H9 (cell line): ENCODE results near the gene OR52W1. TPM values are rescaled to one million over a fixed set of nuclear protein-coding genes. Genes with fewer than 3 reads are reported as not detected.

Experiments used
- DNase-seq: peaks from one replicate; pipeline ENCODE4 v3.0.0-alpha.2; 2017
- H2AFZ ChIP-seq: one replicate; pipeline ENCODE4 v1.6.1; 2013; ENCODE audit warnings: mild to moderate bottlenecking, low read length, control low read depth, moderate library complexity
- H2AK5ac ChIP-seq: 2 replicates; pipeline ENCODE4 v1.6.1; 2013; ENCODE audit warnings: low read length, control low read depth, mixed read lengths; ENCODE audit not compliant: insufficient read length
- H2BK120ac ChIP-seq: one replicate; pipeline ENCODE4 v1.6.1; 2013; ENCODE audit warnings: low read depth, mild to moderate bottlenecking, low read length, control low read depth, inconsistent platforms; ENCODE audit not compliant: poor library complexity, severe bottlenecking
- H2BK12ac ChIP-seq: 2 replicates; pipeline ENCODE4 v1.6.1; 2013; ENCODE audit warnings: low read length, control low read depth, mixed read lengths, low read depth; ENCODE audit not compliant: insufficient read length
- H2BK15ac ChIP-seq: 2 replicates; pipeline ENCODE4 v1.6.1; 2013; ENCODE audit warnings: low read depth, low read length, control low read depth
- H2BK20ac ChIP-seq: one replicate; pipeline ENCODE4 v1.6.1; 2013; ENCODE audit warnings: low read depth, mild to moderate bottlenecking, low read length, control low read depth, inconsistent platforms; ENCODE audit not compliant: poor library complexity, severe bottlenecking
- H2BK5ac ChIP-seq: 2 replicates; pipeline ENCODE4 v1.6.1; 2013; ENCODE audit warnings: low read length, control low read depth, mixed read lengths; ENCODE audit not compliant: insufficient read length
- H3K14ac ChIP-seq: 2 replicates; pipeline ENCODE4 v1.6.1; 2013; ENCODE audit warnings: low read length, control low read depth; ENCODE audit not compliant: insufficient read depth
- H3K18ac ChIP-seq: 2 replicates; pipeline ENCODE4 v1.6.1; 2013; ENCODE audit warnings: low read depth, mild to moderate bottlenecking, mixed read lengths, low read length, control low read depth; ENCODE audit not compliant: insufficient read length
- H3K23ac ChIP-seq: 2 replicates; pipeline ENCODE4 v1.6.1; 2013; ENCODE audit warnings: low read length, control low read depth, mixed read lengths, low read depth; ENCODE audit not compliant: insufficient read length
- H3K23me2 ChIP-seq: 2 replicates; pipeline ENCODE4 v1.6.1; 2013; ENCODE audit warnings: low read depth, mild to moderate bottlenecking, mixed read lengths, low read length, control low read depth; ENCODE audit not compliant: insufficient read length, poor library complexity, severe bottlenecking
- H3K27ac ChIP-seq: 2 replicates; pipeline ENCODE4 v1.5.1; 2013; ENCODE audit warnings: low read length, control low read depth, mixed read lengths, low read depth; ENCODE audit not compliant: insufficient read length
- H3K27me3 ChIP-seq: 2 replicates; pipeline ENCODE4 v1.6.1; 2013; ENCODE audit warnings: low read length, control low read depth, inconsistent platforms; ENCODE audit not compliant: insufficient read depth
- H3K4ac ChIP-seq: 2 replicates; pipeline ENCODE4 v1.6.1; 2013; ENCODE audit warnings: low read depth, mild to moderate bottlenecking, control low read depth, inconsistent platforms, low read length, moderate library complexity
- H3K4me1 ChIP-seq: 2 replicates; pipeline ENCODE4 v1.6.1; 2013; ENCODE audit warnings: low read length, control low read depth, inconsistent platforms; ENCODE audit not compliant: insufficient read depth
- H3K4me2 ChIP-seq: 2 replicates; pipeline ENCODE4 v1.6.1; 2013; ENCODE audit warnings: low read length, control low read depth, mixed read lengths; ENCODE audit not compliant: insufficient read length, insufficient read depth
- H3K56ac ChIP-seq: 2 replicates; pipeline ENCODE4 v1.6.1; 2013; ENCODE audit warnings: low read depth, mild to moderate bottlenecking, mixed read lengths, low read length, control low read depth; ENCODE audit not compliant: insufficient read length
- H3K79me1 ChIP-seq: 2 replicates; pipeline ENCODE4 v1.6.1; 2013; ENCODE audit warnings: low read depth, mild to moderate bottlenecking, moderate library complexity, low read length, control low read depth, inconsistent platforms; ENCODE audit not compliant: insufficient read depth, poor library complexity, severe bottlenecking
- H3K79me2 ChIP-seq: 2 replicates; pipeline ENCODE4 v1.6.1; 2013; ENCODE audit warnings: low read length, control low read depth, inconsistent platforms; ENCODE audit not compliant: insufficient read depth
- H3K9ac ChIP-seq: 2 replicates; pipeline ENCODE4 v1.6.1; 2013; ENCODE audit warnings: low read length, control low read depth, mixed read lengths; ENCODE audit not compliant: insufficient read length; ENCODE audit errors: extremely low read depth
- H3K9me3 ChIP-seq: one replicate; pipeline ENCODE4 v1.6.1; 2013; ENCODE audit warnings: low read depth, low read length, inconsistent platforms; ENCODE audit not compliant: control insufficient read depth
- H3T11ph ChIP-seq: one replicate; pipeline ENCODE4 v1.6.1; 2013; ENCODE audit warnings: mild to moderate bottlenecking, low read length, control low read depth, inconsistent platforms
- H4K20me1 ChIP-seq: one replicate; pipeline ENCODE4 v1.6.1; 2013; ENCODE audit not compliant: control insufficient read depth, insufficient read length, insufficient read depth
- H4K5ac ChIP-seq: 2 replicates; pipeline ENCODE4 v1.6.1; 2013; ENCODE audit warnings: low read depth, mild to moderate bottlenecking, mixed read lengths, low read length, control low read depth; ENCODE audit not compliant: insufficient read length
- H4K8ac ChIP-seq: replicated peaks from 2 replicates; pipeline ENCODE4 v1.6.1; 2013; ENCODE audit warnings: low read length, control low read depth, mixed read lengths, low read depth; ENCODE audit not compliant: insufficient read length
- H4K91ac ChIP-seq: 2 replicates; pipeline ENCODE4 v1.6.1; 2013; ENCODE audit warnings: low read depth, mild to moderate bottlenecking, moderate library complexity, mixed read lengths, low read length, control low read depth; ENCODE audit not compliant: insufficient read length
- H3K27ac Mint-ChIP-seq, 3 experiments: 2 replicates in 2 of 3; 3 replicates in 1 of 3; pipeline ENCODE4 v1.8.0; 2020 to 2021; ENCODE audit warnings: mixed read lengths in 3 of 3, mild to moderate bottlenecking in 1 of 3, moderate library complexity in 1 of 3
- H3K27me3 Mint-ChIP-seq: 2 replicates; pipeline ENCODE4 v1.8.0; 2021; ENCODE audit warnings: low read depth, mild to moderate bottlenecking, moderate library complexity, mixed read lengths
- H3K36me3 Mint-ChIP-seq, 3 experiments: 2 replicates in 2 of 3; 3 replicates in 1 of 3; pipeline ENCODE4 v1.8.0; 2020 to 2021; ENCODE audit warnings: low read depth in 3 of 3, mixed read lengths in 3 of 3; ENCODE audit not compliant: insufficient read depth in 1 of 3
- H3K4me1 Mint-ChIP-seq, 2 experiments: 2 replicates each; pipeline ENCODE4 v1.8.0; 2020; ENCODE audit warnings: mixed read lengths in 2 of 2
- H3K4me3 Mint-ChIP-seq, 2 experiments: 2 replicates in 1 of 2; 3 replicates in 1 of 2; pipeline ENCODE4 v1.8.0; 2020 to 2021; ENCODE audit warnings: mild to moderate bottlenecking in 2 of 2, mixed read lengths in 2 of 2, moderate library complexity in 1 of 2
- H3K9me3 Mint-ChIP-seq, 2 experiments: 2 replicates in 1 of 2; 3 replicates in 1 of 2; pipeline ENCODE4 v1.8.0; 2020; ENCODE audit warnings: mild to moderate bottlenecking in 2 of 2, mixed read lengths in 2 of 2, moderate library complexity in 1 of 2
- WGBS: extraction: QIAGEN DNeasy Blood & Tissue Kit; methylation state at CpG from one replicate; pipeline ENCODE4 v1.1.7; 2013; ENCODE audit warnings: missing lambda C conversion rate, low lambda C conversion rate, mixed read lengths; ENCODE audit not compliant: insufficient read length; ENCODE audit errors: extremely low coverage; 5-methylcytosine and 5-hydroxymethylcytosine counted together
- total RNA-seq: library from RNA; stranded (reverse); gene quantifications from 2 replicates; pipeline ENCODE4 v1.2.1, GENCODE V29; 2021
- TF ChIP-seq, protein P1 (sequence below): fragments of 200-600 bp; sonication (generic); conservative IDR thresholded peaks from 3 replicates; pipeline ENCODE4 v1.8.0; 2021; ENCODE audit warnings: antibody characterized with exemption, mild to moderate bottlenecking

OR52W1 gene
- total RNA-seq, 1 experiment from 2014 or later: not detected

DNA sequence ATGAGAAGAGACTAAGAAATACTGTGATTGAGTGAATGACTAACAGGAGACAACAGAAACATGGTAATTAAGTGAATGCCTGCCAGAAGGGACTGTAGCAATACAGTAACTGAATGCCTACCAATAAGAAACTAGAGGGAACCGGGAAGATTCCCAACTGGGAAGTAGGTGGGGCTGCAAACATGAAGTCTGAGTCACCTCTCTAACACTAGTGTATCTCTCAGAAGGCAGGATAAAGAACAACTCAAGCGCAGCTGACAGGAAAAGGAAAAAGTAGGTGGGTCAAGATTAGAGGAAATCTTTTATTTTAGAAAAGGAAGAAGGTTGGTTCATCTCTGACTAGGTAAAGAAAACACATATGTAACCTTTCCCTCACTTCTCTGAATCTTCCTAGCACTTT, 20.3 kb downstream of the OR52W1 start:
- H3T11ph ChIP-seq: no peak overlapping the region
- H4K91ac ChIP-seq: no peak overlapping the region
- no peak overlapping the region for H3K23ac ChIP-seq
- no peaks in the 10 kb centered on the region for H3K4me1 ChIP-seq
- H2BK20ac ChIP-seq: no peak overlapping the region
- H3K14ac ChIP-seq: no peak overlapping the region
- no peaks in the 10 kb centered on the region for H3K27me3 Mint-ChIP-seq
- no peaks in the 10 kb centered on the region for H3K23me2 ChIP-seq
- no peaks in the 10 kb centered on the region for H4K20me1 ChIP-seq
- H2AK5ac ChIP-seq: no peak overlapping the region
- H2AFZ ChIP-seq: no peak overlapping the region
- H3K27me3 ChIP-seq: no peaks in the 10 kb centered on the region
- H3K79me1 ChIP-seq: no peaks in the 10 kb centered on the region
- no peak overlapping the region for H2BK12ac ChIP-seq
- H3K79me2 ChIP-seq: no peaks in the 10 kb centered on the region
- H3K36me3 Mint-ChIP-seq: peaks cover 22 to 68% (median 39%) of the 10 kb centered on the region in 3 experiments; a peak in 6 of 7 replicates
- H2BK5ac ChIP-seq: no peak overlapping the region
- TF ChIP-seq, protein P1, sequence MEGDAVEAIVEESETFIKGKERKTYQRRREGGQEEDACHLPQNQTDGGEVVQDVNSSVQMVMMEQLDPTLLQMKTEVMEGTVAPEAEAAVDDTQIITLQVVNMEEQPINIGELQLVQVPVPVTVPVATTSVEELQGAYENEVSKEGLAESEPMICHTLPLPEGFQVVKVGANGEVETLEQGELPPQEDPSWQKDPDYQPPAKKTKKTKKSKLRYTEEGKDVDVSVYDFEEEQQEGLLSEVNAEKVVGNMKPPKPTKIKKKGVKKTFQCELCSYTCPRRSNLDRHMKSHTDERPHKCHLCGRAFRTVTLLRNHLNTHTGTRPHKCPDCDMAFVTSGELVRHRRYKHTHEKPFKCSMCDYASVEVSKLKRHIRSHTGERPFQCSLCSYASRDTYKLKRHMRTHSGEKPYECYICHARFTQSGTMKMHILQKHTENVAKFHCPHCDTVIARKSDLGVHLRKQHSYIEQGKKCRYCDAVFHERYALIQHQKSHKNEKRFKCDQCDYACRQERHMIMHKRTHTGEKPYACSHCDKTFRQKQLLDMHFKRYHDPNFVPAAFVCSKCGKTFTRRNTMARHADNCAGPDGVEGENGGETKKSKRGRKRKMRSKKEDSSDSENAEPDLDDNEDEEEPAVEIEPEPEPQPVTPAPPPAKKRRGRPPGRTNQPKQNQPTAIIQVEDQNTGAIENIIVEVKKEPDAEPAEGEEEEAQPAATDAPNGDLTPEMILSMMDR: no peak
- H3K9me3 ChIP-seq: no peaks in the 10 kb centered on the region
- no CpG with 5 or more reads among the region's 2 CpGs for WGBS
- H3K4me3 Mint-ChIP-seq: no peak overlapping the region
- H2BK15ac ChIP-seq: no peak overlapping the region
- H3K27ac ChIP-seq: no peak overlapping the region
- no peak overlapping the region for H2BK120ac ChIP-seq
- no peaks in the 10 kb centered on the region for H3K9me3 Mint-ChIP-seq
- no peak overlapping the region for H3K18ac ChIP-seq
- no peak overlapping the region for H4K8ac ChIP-seq
- no peak overlapping the region for H3K4me2 ChIP-seq
- H3K56ac ChIP-seq: no peak overlapping the region
- H4K5ac ChIP-seq: no peak overlapping the region
- no peak overlapping the region for H3K4ac ChIP-seq
- H3K4me1 Mint-ChIP-seq: no peaks in the 10 kb centered on the region
- H3K9ac ChIP-seq: no peak overlapping the region
- no peak overlapping the region for H3K27ac Mint-ChIP-seq
- DNase-seq: no peak
